Tibial artery (tissue), 4 donors: ENCODE results near the gene JMJD1C.

Experiments used
- DNase-seq, 2 donors: peaks; one replicate each; pipeline ENCODE4 v3.0.0-alpha.2; 2019
- H3K27ac ChIP-seq, 2 donors: fragments of 200-600 bp; sonication (generic) in 1 of 2; 1 replicate in 1 of 2; 2 replicates in 1 of 2; pipeline ENCODE4 v1.5.1; 2018 to 2019; ENCODE audit warnings: mild to moderate bottlenecking in 1 of 2
- H3K27me3 ChIP-seq, 2 donors: fragments of 200-600 bp; sonication (generic) in 1 of 2; one replicate each; pipeline versions ENCODE4 v1.5.1 to v1.6.0; 2016 to 2019
- H3K36me3 ChIP-seq, 3 donors: fragments of 200-600 bp; sonication (generic) in 2 of 3; one replicate each; pipeline ENCODE4 v1.5.1; 2016 to 2019; ENCODE audit warnings: mild to moderate bottlenecking in 2 of 3
- H3K4me1 ChIP-seq, 4 donors: fragments of 200-600 bp; sonication (generic) in 2 of 4; 1 replicate in 3 of 4; 2 replicates in 1 of 4; pipeline ENCODE4 v1.5.1; 2016 to 2019
- H3K4me3 ChIP-seq, 2 donors: fragments of 200-600 bp; sonication (generic) in 1 of 2; 1 replicate in 1 of 2; 2 replicates in 1 of 2; pipeline ENCODE4 v1.5.1; 2018 to 2019; ENCODE audit warnings: mild to moderate bottlenecking in 2 of 2
- H3K9me3 ChIP-seq, 3 donors: fragments of 200-600 bp; sonication (generic) in 1 of 3; one replicate each; pipeline ENCODE4 v1.5.1; 2016 to 2019
- CTCF ChIP-seq, 2 experiments: fragments of 200-600 bp in 1 of 2; fragments of 450-650 bp in 1 of 2; IDR thresholded peaks; one replicate each; pipeline ENCODE4 v1.5.1; 2017 to 2019; ENCODE audit warnings: antibody characterized with exemption in 2 of 2, mild to moderate bottlenecking in 1 of 2, moderate library complexity in 1 of 2
- intact Hi-C: fragments of 100-400 bp; cut with DNase I; formaldehyde crosslinking; loops from one replicate; pipeline ENCODE4 v1.15.0; 2023; ENCODE audit warnings: low total_unique reads

The JMJD1C gene

GRCh38 chr10:63318491-63318890 lies 147.3 kb downstream of the JMJD1C start:
- Histone ChIP-seq H3K9me3 (no peaks in the 10 kb centered on the region), H3K27ac (no peak overlapping the region), H3K36me3 (no peaks in the 10 kb centered on the region), H3K4me1 (no peaks in the 10 kb centered on the region), H3K4me3 (no peak overlapping the region), H3K27me3 (no peaks in the 10 kb centered on the region)
- intact Hi-C loops, result no loop called here
- TF ChIP-seq CTCF (IDR thresholded peaks at IDR 0.05), result no peak
- no peak for DNase-seq

- DNase-seq, result no peak
- Histone ChIP-seq H3K4me3 (no peak overlapping the region), H3K4me1 (peaks cover 0 to 2% (median 0%) of the 10 kb centered on the region in 4 donors), H3K36me3 (no peaks in the 10 kb centered on the region), H3K9me3 (no peaks in the 10 kb centered on the region), H3K27me3 (no peaks in the 10 kb centered on the region), H3K27ac (no peak overlapping the region)
- intact Hi-C loops, result no loop called here
- TF ChIP-seq CTCF (IDR thresholded peaks at IDR 0.05), result no peak
Measured at GRCh38 chr10:63314020-63314419, 151.8 kb downstream of the JMJD1C start.

- Histone ChIP-seq H3K36me3 (no peaks in the 10 kb centered on the region), H3K9me3 (no peaks in the 10 kb centered on the region), H3K27ac (no peak overlapping the region), H3K4me3 (no peak overlapping the region), H3K4me1 (peaks cover 0 to 10% (median 0%) of the 10 kb centered on the region in 4 donors), H3K27me3 (no peaks in the 10 kb centered on the region)
- intact Hi-C loops, result no loop called here
- no peak for DNase-seq
- TF ChIP-seq CTCF (IDR thresholded peaks at IDR 0.05), result no peak
Measured at GRCh38 chr10:63313066-63313717, 152.6 kb downstream of the JMJD1C start.

- H3K4me1 ChIP-seq, result peaks cover 0 to 30% (median 4%) of the 10 kb centered on the region in 4 donors
- intact Hi-C loops, result no loop called here
- no peaks in the 10 kb centered on the region for H3K9me3 ChIP-seq
- H3K27ac ChIP-seq, result peak overlapping the region; percentile 45 to 54
- no peaks in the 10 kb centered on the region for H3K27me3 ChIP-seq
- H3K36me3 ChIP-seq, result no peaks in the 10 kb centered on the region
- DNase-seq, result no peak
- TF ChIP-seq CTCF (IDR thresholded peaks at IDR 0.05), result no peak
- H3K4me3 ChIP-seq, result no peak overlapping the region
Measured at GRCh38 chr10:63308628-63309027, 157.1 kb downstream of the JMJD1C start.

GRCh38 chr10:63304146-63304545 lies 161.6 kb downstream of the JMJD1C start:
- no peaks in the 10 kb centered on the region for H3K9me3 ChIP-seq
- H3K4me1 ChIP-seq, result peaks cover 0 to 30% (median 5%) of the 10 kb centered on the region in 4 donors
- no peak overlapping the region for H3K27ac ChIP-seq
- TF ChIP-seq CTCF (IDR thresholded peaks at IDR 0.05), result no peak
- no peaks in the 10 kb centered on the region for H3K27me3 ChIP-seq
- no peaks in the 10 kb centered on the region for H3K36me3 ChIP-seq
- H3K4me3 ChIP-seq, result no peak overlapping the region
- intact Hi-C loops, result no loop called here
- no peak for DNase-seq

- intact Hi-C loops, result no loop called here
- Histone ChIP-seq H3K9me3 (no peaks in the 10 kb centered on the region), H3K36me3 (no peaks in the 10 kb centered on the region), H3K27ac (no peak overlapping the region), H3K27me3 (no peaks in the 10 kb centered on the region), H3K4me3 (no peak overlapping the region), H3K4me1 (peaks cover 0 to 10% (median 4%) of the 10 kb centered on the region in 4 donors)
- TF ChIP-seq CTCF (IDR thresholded peaks at IDR 0.05), result no peak
- no peak for DNase-seq
Measured at GRCh38 chr10:63300801-63301200, 165.0 kb downstream of the JMJD1C start.
